Measurements from ENCODE around the gene WNT3. TPM values are rescaled to one million over a fixed set of nuclear protein-coding genes. Genes with fewer than 3 reads are reported as not detected.

The WNT3 gene
- total and polyA plus RNA-seq, 8 donors: 0.24 to 0.72 (median 0.38) TPM

GRCh38 chr17:46837521-46837920, 19.0 kb upstream of the WNT3 start:
- intact Hi-C loops (cut with DNase I): no loop called here
- no peak for FAIRE-seq
- 68 to 75% methylated on average over 4 of the region's 4 CpGs for WGBS, 2 donors

GRCh38 chr17:46836500-46836899, 18.0 kb upstream of the WNT3 start:
- ATAC-seq: no peak
- DNase-seq: no peak
- Histone ChIP-seq H3K27ac (no peak overlapping the region), H3K4me3 (no peak overlapping the region), H3K36me3 (no peaks in the 10 kb centered on the region), H3K27me3 (peaks cover 0 to 5% (median 0%) of the 10 kb centered on the region in 4 donors), H3K9me3 (no peaks in the 10 kb centered on the region), H3K4me1 (no peaks in the 10 kb centered on the region)
- WGBS, 2 donors: 44% methylated on average over 2 of the region's 2 CpGs
- FAIRE-seq: no peak
- no peak for TF ChIP-seq CTCF (IDR thresholded peaks at IDR 0.05)
- intact Hi-C loops (cut with DNase I): no loop called here

More at GRCh38 chr17:46837521-46837920, 19.0 kb upstream of the WNT3 start:
- no peaks in the 10 kb centered on the region for H3K9me3 ChIP-seq
- no peak overlapping the region for H3K27ac ChIP-seq
- TF ChIP-seq CTCF (IDR thresholded peaks at IDR 0.05): no peak
- DNase-seq (no peak), ATAC-seq (no peak)
- H3K27me3 ChIP-seq: peaks cover 0 to 5% (median 0%) of the 10 kb centered on the region in 4 donors
- no peaks in the 10 kb centered on the region for H3K4me1 ChIP-seq
- no peaks in the 10 kb centered on the region for H3K36me3 ChIP-seq
- H3K4me3 ChIP-seq: no peak overlapping the region

GRCh38 chr17:46834846-46835245, 16.4 kb upstream of the WNT3 start:
- no peak for DNase-seq
- Histone ChIP-seq H3K4me1 (no peaks in the 10 kb centered on the region), H3K9me3 (no peaks in the 10 kb centered on the region), H3K4me3 (no peak overlapping the region), H3K36me3 (no peaks in the 10 kb centered on the region), H3K27me3 (no peaks in the 10 kb centered on the region), H3K27ac (no peak overlapping the region)
- intact Hi-C loops (cut with DNase I): no loop called here
- TF ChIP-seq CTCF (IDR thresholded peaks at IDR 0.05): no peak
- ATAC-seq: no peak
- WGBS, 2 donors: 94 to 98% methylated on average over 3 of the region's 3 CpGs
- no peak for FAIRE-seq

- Histone ChIP-seq H3K4me3 (no peak overlapping the region), H3K27me3 (no peaks in the 10 kb centered on the region), H3K4me1 (no peaks in the 10 kb centered on the region), H3K36me3 (no peaks in the 10 kb centered on the region), H3K27ac (no peak overlapping the region), H3K9me3 (no peaks in the 10 kb centered on the region)
- no peak for ATAC-seq
- intact Hi-C loops (cut with DNase I): no loop called here
- no peak for DNase-seq
- no peak for TF ChIP-seq CTCF (IDR thresholded peaks at IDR 0.05)
- 68 to 91% methylated on average over 2 of the region's 2 CpGs for WGBS, 2 donors
- no peak for FAIRE-seq
Observed at GRCh38 chr17:46833840-46834208, 15.3 kb upstream of the WNT3 start.

GRCh38 chr17:46832945-46833839, 14.7 kb upstream of the WNT3 start:
- intact Hi-C loops (cut with DNase I): no loop called here
- H3K4me1 ChIP-seq: no peaks in the 10 kb centered on the region
- WGBS, 2 donors: 61 to 64% methylated on average over 17 of the region's 17 CpGs
- TF ChIP-seq CTCF (IDR thresholded peaks at IDR 0.05): no peak
- H3K36me3 ChIP-seq: no peaks in the 10 kb centered on the region
- peak; percentile 66 to 81 (median 71) for ATAC-seq
- no peak overlapping the region for H3K27ac ChIP-seq
- H3K4me3 ChIP-seq: no peak overlapping the region
- no peaks in the 10 kb centered on the region for H3K9me3 ChIP-seq
- H3K27me3 ChIP-seq: no peaks in the 10 kb centered on the region
- FAIRE-seq: no peak
- peak in 3 of 6 donors; percentile 21 to 68 (median 68) for DNase-seq
